Stomach (tissue), 9 donors: Measurements from ENCODE around the gene KLRG1. TPM values are rescaled to one million over a fixed set of nuclear protein-coding genes. Genes with fewer than 3 reads are reported as not detected.
A peak's percentile ranks its signal among the peaks of the same experiment; 100 is the strongest.

ENCODE experiments used
- DNase-seq, 2 donors: peaks; one replicate each; pipeline versions ENCODE4 v3.0.0 to v3.0.0-alpha.2; 2013 to 2019
- H3K27ac ChIP-seq, 5 donors: fragments of 200-600 bp in 4 of 5; sonication (generic) in 4 of 5; one replicate each; pipeline ENCODE4 v1.5.1; 2013 to 2019; ENCODE audit warnings: mild to moderate bottlenecking in 1 of 5, moderate library complexity in 1 of 5
- H3K27me3 ChIP-seq, 3 donors: fragments of 200-600 bp; sonication (generic); one replicate each; pipeline ENCODE4 v1.5.1; 2017 to 2019; ENCODE audit warnings: mixed run types in 1 of 3
- H3K36me3 ChIP-seq, 4 donors: fragments of 200-600 bp; sonication (generic); 1 replicate in 3 of 4; 2 replicates in 1 of 4; pipeline ENCODE4 v1.5.1; 2016 to 2019
- H3K4me1 ChIP-seq, 4 donors: fragments of 200-600 bp; sonication (generic); one replicate each; pipeline ENCODE4 v1.5.1; 2016 to 2019
- H3K4me3 ChIP-seq, 4 donors: fragments of 200-600 bp; sonication (generic) in 3 of 4; one replicate each; pipeline ENCODE4 v1.5.1; 2016 to 2019; ENCODE audit warnings: mild to moderate bottlenecking in 1 of 4
- H3K9me3 ChIP-seq, 4 donors: fragments of 200-600 bp; sonication (generic); one replicate each; pipeline ENCODE4 v1.5.1; 2016 to 2019
- CTCF ChIP-seq, 7 experiments: fragments of 450-650 bp in 4 of 7; fragments of 200-600 bp in 3 of 7; sonication (generic) in 3 of 7; IDR thresholded peaks; one replicate each; pipeline ENCODE4 v1.5.1; 2016 to 2019; ENCODE audit warnings: antibody characterized with exemption in 7 of 7, control low read depth in 2 of 7, mild to moderate bottlenecking in 1 of 7
- EP300 ChIP-seq: sonication (generic); formaldehyde crosslinking; IDR thresholded peaks from one replicate; pipeline ENCODE4 v1.6.1; 2017; ENCODE audit warnings: antibody characterized with exemption
- POLR2A ChIP-seq, 4 donors: fragments of 450-650 bp; IDR thresholded peaks; one replicate each; pipeline ENCODE4 v1.6.1; 2016; ENCODE audit warnings: antibody characterized with exemption in 4 of 4, control low read depth in 2 of 4, mild to moderate bottlenecking in 1 of 4, moderate library complexity in 1 of 4
- POLR2AphosphoS5 ChIP-seq, 3 donors: sonication (generic); formaldehyde crosslinking; IDR thresholded peaks; one replicate each; pipeline ENCODE4 v1.6.1; 2016; ENCODE audit warnings: antibody characterized with exemption in 3 of 3
- WGBS, 5 donors: extraction: QIAGEN DNeasy Blood & Tissue Kit in 3 of 5; methylation state at CpG; one replicate each; pipeline versions ENCODE4 v1.1.5 to v1.1.7; 2013 to 2018; 5-methylcytosine and 5-hydroxymethylcytosine counted together
- intact Hi-C: fragments of 100-400 bp; cut with DNase I; formaldehyde crosslinking; loops from one replicate; pipeline ENCODE4 v1.15.1; 2023; ENCODE audit warnings: low total_unique reads
- polyA plus RNA-seq, 3 donors: library from polyadenylated mRNA; stranded (reverse); fragments of 200-250 nt; gene quantifications; one replicate each; pipeline ENCODE4 v1.2.3, GENCODE V29; 2013
- total RNA-seq, 5 donors: library from RNA; depleted of rRNA; stranded (reverse); fragments of >200 nt; gene quantifications; one replicate each; pipeline versions ENCODE4 v1.1.0 to v1.2.3, GENCODE V29; 2014 to 2016
- donor health status: healthy with polysubstance abuse.
- donor health status: Bipolar disorder and iron deficiency.
- donor health status: healthy.

KLRG1 gene
- total and polyA plus RNA-seq, 8 donors: 0.40 to 2.9 (median 1.4) TPM; not detected in 2

- H3K27ac ChIP-seq: no peak overlapping the region
- no peaks in the 10 kb centered on the region for H3K36me3 ChIP-seq
- H3K27me3 ChIP-seq: no peaks in the 10 kb centered on the region
- no peak for DNase-seq
- no peak overlapping the region for H3K4me3 ChIP-seq
- WGBS, 5 donors: 84 to 96% (median 93%) methylated on average over 3 of the region's 3 CpGs
- intact Hi-C loops: no loop called here
- no peaks in the 10 kb centered on the region for H3K4me1 ChIP-seq
- TF ChIP-seq CTCF (IDR thresholded peaks at IDR 0.05) (no peak), POLR2A (IDR thresholded peaks at IDR 0.05) (no peak), POLR2AphosphoS5 (IDR thresholded peaks at IDR 0.05) (no peak), EP300 (no peak)
- no peaks in the 10 kb centered on the region for H3K9me3 ChIP-seq
These were observed 4.5 kb downstream of the KLRG1 start for GRCh38 chr12:8993827-8994226.

DNA sequence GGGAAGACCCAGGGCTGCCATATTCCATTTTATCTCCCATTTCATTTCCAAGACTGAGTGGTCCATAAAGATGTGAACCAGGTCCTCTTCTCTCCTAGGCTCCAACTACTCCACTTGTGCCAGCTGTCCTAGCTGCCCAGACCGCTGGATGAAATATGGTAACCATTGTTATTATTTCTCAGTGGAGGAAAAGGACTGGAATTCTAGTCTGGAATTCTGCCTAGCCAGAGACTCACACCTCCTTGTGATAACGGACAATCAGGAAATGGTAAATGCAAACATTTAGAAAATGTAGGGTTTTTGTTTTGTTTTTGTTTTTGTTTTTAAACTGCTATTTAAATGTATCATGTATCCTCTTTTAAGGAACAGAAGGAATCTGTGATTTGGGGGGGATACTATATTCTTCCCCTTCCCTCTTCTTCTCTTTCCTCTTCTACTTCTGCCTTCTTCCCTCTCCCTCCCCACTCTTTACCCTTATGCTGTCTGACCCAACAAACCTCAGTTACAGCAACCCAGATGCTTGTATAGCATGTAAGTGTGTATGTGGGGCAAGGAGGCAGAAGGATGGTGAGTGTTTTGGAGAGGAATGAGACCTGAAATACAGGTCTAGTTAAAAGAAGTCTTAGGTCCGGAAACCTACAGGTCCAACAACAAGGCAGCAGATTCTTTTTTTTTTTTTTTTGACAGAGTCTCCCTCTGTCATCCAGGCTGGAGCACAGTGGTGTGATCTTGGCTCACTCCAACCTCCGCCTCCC is 5.9 kb downstream of the KLRG1 start:
- intact Hi-C loops: no loop called here
- H3K4me1 ChIP-seq: no peaks in the 10 kb centered on the region
- H3K36me3 ChIP-seq: no peaks in the 10 kb centered on the region
- WGBS, 5 donors: 81 to 90% (median 83%) methylated on average over 4 of the region's 4 CpGs
- H3K9me3 ChIP-seq: no peaks in the 10 kb centered on the region
- no peaks in the 10 kb centered on the region for H3K27me3 ChIP-seq
- no peak overlapping the region for H3K27ac ChIP-seq
- H3K4me3 ChIP-seq: no peak overlapping the region
- no peak for DNase-seq
- no peak for TF ChIP-seq POLR2A (IDR thresholded peaks at IDR 0.05)
- no peak for TF ChIP-seq POLR2AphosphoS5 (IDR thresholded peaks at IDR 0.05)
- TF ChIP-seq EP300: no peak
- TF ChIP-seq CTCF (IDR thresholded peaks at IDR 0.05): no peak

- WGBS, 5 donors: 71 to 80% (median 73%) methylated on average over 5 of the region's 5 CpGs
- H3K4me3 ChIP-seq: no peak overlapping the region
- no peaks in the 10 kb centered on the region for H3K9me3 ChIP-seq
- TF ChIP-seq POLR2AphosphoS5 (IDR thresholded peaks at IDR 0.05) (no peak), EP300 (no peak)
- H3K36me3 ChIP-seq: no peaks in the 10 kb centered on the region
- no peak overlapping the region for H3K27ac ChIP-seq
- DNase-seq: peak in 1 of 2 donors; percentile 15
- no peaks in the 10 kb centered on the region for H3K4me1 ChIP-seq
- no peaks in the 10 kb centered on the region for H3K27me3 ChIP-seq
- intact Hi-C loops: no loop called here
These were observed 7.5 kb downstream of the KLRG1 start for GRCh38 chr12:8996682-8997405.

DNA sequence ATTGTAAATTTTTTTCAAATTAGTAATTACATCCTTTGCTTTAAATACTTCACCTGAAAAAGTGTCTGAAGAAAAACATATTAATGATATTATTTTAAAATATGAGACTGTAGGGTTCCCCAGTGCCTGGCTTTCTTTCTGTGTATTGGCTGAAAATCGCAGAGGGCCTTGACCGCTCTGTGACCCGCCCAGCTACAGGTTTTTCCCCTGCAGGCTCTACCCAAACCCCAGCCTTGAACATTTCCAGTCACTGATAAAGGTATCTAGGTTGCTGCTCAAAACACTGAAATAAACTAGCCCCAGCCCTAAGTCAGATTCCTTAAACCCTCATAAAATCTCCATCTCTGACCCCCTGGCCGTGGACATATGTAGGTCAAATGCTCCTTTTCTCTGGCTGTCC is 11.9 kb downstream of the KLRG1 start:
- intact Hi-C loops: no loop called here
- H3K27ac ChIP-seq: no peak overlapping the region
- 76 to 84% (median 79%) methylated on average over 4 of the region's 4 CpGs for WGBS, 5 donors

More for the DNA sequence above, 11.9 kb downstream of the KLRG1 start:
- Histone ChIP-seq H3K36me3 (no peaks in the 10 kb centered on the region), H3K4me3 (no peak overlapping the region), H3K4me1 (no peaks in the 10 kb centered on the region), H3K9me3 (no peaks in the 10 kb centered on the region), H3K27me3 (no peaks in the 10 kb centered on the region)
- no peak for TF ChIP-seq EP300
- TF ChIP-seq POLR2A (IDR thresholded peaks at IDR 0.05): no peak
- TF ChIP-seq POLR2AphosphoS5 (IDR thresholded peaks at IDR 0.05): no peak
- TF ChIP-seq CTCF (IDR thresholded peaks at IDR 0.05): no peak
- DNase-seq: no peak
